Measurements from ENCODE around the gene THSD4.

The THSD4 gene

GRCh38 chr15:71662306-71662705 is 547.0 kb downstream of the THSD4 start:
- TF ChIP-seq CTCF (IDR thresholded peaks at IDR 0.05): no peak

GRCh38 chr15:71664622-71665021 is 549.4 kb downstream of the THSD4 start:
- TF ChIP-seq CTCF (IDR thresholded peaks at IDR 0.05): no peak

- no peak for TF ChIP-seq CTCF (IDR thresholded peaks at IDR 0.05)
Observed at GRCh38 chr15:71666763-71667620, 551.7 kb downstream of the THSD4 start.

GRCh38 chr15:71669688-71670087 is 554.4 kb downstream of the THSD4 start:
- no peak for TF ChIP-seq CTCF (IDR thresholded peaks at IDR 0.05)

GRCh38 chr15:71674354-71674753 is 559.1 kb downstream of the THSD4 start:
- TF ChIP-seq CTCF (IDR thresholded peaks at IDR 0.05): no peak

- TF ChIP-seq CTCF (IDR thresholded peaks at IDR 0.05): no peak
Observed at GRCh38 chr15:71677352-71677751, 562.1 kb downstream of the THSD4 start.

- no peak for TF ChIP-seq CTCF (IDR thresholded peaks at IDR 0.05)
Observed at GRCh38 chr15:71677766-71678165, 562.5 kb downstream of the THSD4 start.

Data from LNCAP (cell line).